ENCODE data around the gene BCORL1. TPM values are rescaled to one million over a fixed set of nuclear protein-coding genes. Genes with fewer than 3 reads are reported as not detected.

The BCORL1 gene
- total RNA-seq, 4 donors from 2014 or later: 3.8 to 13.8 (median 10.5) TPM

GRCh38 chrX:130057209-130057608, 74.8 kb downstream of the BCORL1 start:
- H3K36me3 ChIP-seq: peaks cover 0 to 32% (median 17%) of the 10 kb centered on the region in 4 donors
- H3K4me1 ChIP-seq: peaks cover 0 to 51% (median 36%) of the 10 kb centered on the region in 4 donors
- intact Hi-C loops (cut with DNase I): loop anchor here (10.0 kb wide), 1 partner anchor 452 kb away; no protein-coding TSS in a partner anchor
- H3K4me3 ChIP-seq: no peak overlapping the region
- no peaks in the 10 kb centered on the region for H3K27me3 ChIP-seq
- 73% methylated on average over 9 of the region's 9 CpGs for WGBS
- DNase-seq (ENCODE audit: extremely low spot score): no peak
- no peak for TF ChIP-seq EP300 (IDR thresholded peaks at IDR 0.05)
- TF ChIP-seq POLR2A (IDR thresholded peaks at IDR 0.05; ENCODE audit: low read depth): no peak
- no peak for TF ChIP-seq POLR2AphosphoS5 (IDR thresholded peaks at IDR 0.05)
- TF ChIP-seq CTCF (IDR thresholded peaks at IDR 0.05): no peak
- H3K27ac ChIP-seq (replicated peaks in 1 of 4): no peak overlapping the region
- no peaks in the 10 kb centered on the region for H3K9me3 ChIP-seq

GRCh38 chrX:130058652-130059051, 76.2 kb downstream of the BCORL1 start:
- H3K4me3 ChIP-seq: no peak overlapping the region
- no peak for DNase-seq (ENCODE audit: extremely low spot score)
- peaks cover 0 to 45% (median 33%) of the 10 kb centered on the region in 4 donors for H3K4me1 ChIP-seq
- H3K27ac ChIP-seq (replicated peaks in 1 of 4): peak overlapping the region in 1 of 4 donors; percentile 66
- TF ChIP-seq POLR2AphosphoS5 (IDR thresholded peaks at IDR 0.05) (no peak), POLR2A (IDR thresholded peaks at IDR 0.05; ENCODE audit: low read depth) (no peak), EP300 (IDR thresholded peaks at IDR 0.05) (no peak), CTCF (IDR thresholded peaks at IDR 0.05) (no peak)
- no peaks in the 10 kb centered on the region for H3K27me3 ChIP-seq
- H3K36me3 ChIP-seq: peaks cover 0 to 18% (median 4%) of the 10 kb centered on the region in 4 donors
- H3K9me3 ChIP-seq: no peaks in the 10 kb centered on the region
- intact Hi-C loops (cut with DNase I): loop anchor here (10.0 kb wide), 1 partner anchor 454 kb away; no protein-coding TSS in a partner anchor
- WGBS: 62% methylated on average over 7 of the region's 7 CpGs

- peaks cover 0 to 11% (median 1%) of the 10 kb centered on the region in 4 donors for H3K36me3 ChIP-seq
- no peaks in the 10 kb centered on the region for H3K27me3 ChIP-seq
- H3K27ac ChIP-seq (replicated peaks in 1 of 4): peak overlapping the region; percentile 66 to 75 (median 72)
- H3K9me3 ChIP-seq: no peaks in the 10 kb centered on the region
- TF ChIP-seq EP300 (IDR thresholded peaks at IDR 0.05) (no peak), POLR2AphosphoS5 (IDR thresholded peaks at IDR 0.05) (peak; percentile 32 to 37), POLR2A (IDR thresholded peaks at IDR 0.05; ENCODE audit: low read depth) (no peak), CTCF (IDR thresholded peaks at IDR 0.05) (peak; percentile 82 to 90 (median 83))
- peak overlapping the region; percentile 55 to 62 (median 58) for H3K4me3 ChIP-seq
- intact Hi-C loops (cut with DNase I): loop anchor here (2.0 to 10.0 kb wide), 2 partner anchors 134 to 216 kb away; partner anchors contain the start of gene ZDHHC9
- peaks cover 0 to 31% (median 15%) of the 10 kb centered on the region in 4 donors for H3K4me1 ChIP-seq
- 40% methylated on average over 46 of the region's 87 CpGs for WGBS
- no peak for DNase-seq (ENCODE audit: extremely low spot score)
These were observed 78.0 kb downstream of the BCORL1 start for GRCh38 chrX:130060122-130061069.

GRCh38 chrX:130066975-130067615, 84.7 kb downstream of the BCORL1 start:
- Histone ChIP-seq H3K4me3 (no peak overlapping the region), H3K27ac (replicated peaks in 1 of 4) (no peak overlapping the region), H3K36me3 (peaks cover 6 to 51% (median 43%) of the 10 kb centered on the region in 4 donors), H3K9me3 (no peaks in the 10 kb centered on the region), H3K27me3 (no peaks in the 10 kb centered on the region), H3K4me1 (no peaks in the 10 kb centered on the region)
- no peak for DNase-seq (ENCODE audit: extremely low spot score)
- TF ChIP-seq EP300 (IDR thresholded peaks at IDR 0.05): no peak
- no peak for TF ChIP-seq POLR2A (IDR thresholded peaks at IDR 0.05; ENCODE audit: low read depth)
- TF ChIP-seq CTCF (IDR thresholded peaks at IDR 0.05): no peak
- TF ChIP-seq POLR2AphosphoS5 (IDR thresholded peaks at IDR 0.05): no peak
- intact Hi-C loops (cut with DNase I): loop anchor here (10.0 kb wide), 1 partner anchor 222 kb away; the partner anchor contains the start of gene ZDHHC9
- WGBS: 80% methylated on average over 13 of the region's 15 CpGs
